DMS153 treated with DMSO at 0.1 percent for 48 hours (cell line): ENCODE results near the gene KCNJ10.
A peak's percentile ranks its signal among the peaks of the same experiment; 100 is the strongest.

ENCODE experiments used
- DNase-seq: peaks from one replicate; lab custom pipeline; 2025; ENCODE audit not compliant: unreplicated experiment; lab: John Stamatoyannopoulos, UW

Gene KCNJ10

DNA sequence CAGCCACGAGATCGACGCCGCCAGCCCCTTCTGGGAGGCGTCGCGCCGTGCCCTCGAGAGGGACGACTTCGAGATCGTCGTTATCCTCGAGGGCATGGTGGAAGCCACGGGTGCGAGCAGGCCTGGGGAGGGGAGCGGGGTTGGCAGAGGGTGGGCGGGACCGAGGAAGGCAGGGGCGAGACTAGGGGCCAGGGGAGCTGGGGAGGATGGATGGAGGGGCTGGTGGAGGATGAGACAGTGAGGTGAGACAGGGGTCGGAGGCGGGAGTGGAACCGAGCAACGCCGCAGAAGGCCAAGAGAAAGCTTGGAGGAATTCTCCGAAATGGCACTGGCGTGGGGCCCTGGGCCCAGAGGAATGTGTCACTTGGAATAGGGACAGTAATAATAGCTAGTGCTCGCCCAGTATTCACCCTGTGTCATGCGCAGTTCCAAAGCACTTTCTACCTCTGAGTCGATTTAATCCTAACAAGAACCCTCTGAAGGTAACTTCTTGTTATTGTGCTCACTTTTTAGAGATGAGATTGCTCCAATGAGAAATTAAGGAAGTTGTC, 14.9 kb upstream of the KCNJ10 start:
- no peak for DNase-seq

DNA sequence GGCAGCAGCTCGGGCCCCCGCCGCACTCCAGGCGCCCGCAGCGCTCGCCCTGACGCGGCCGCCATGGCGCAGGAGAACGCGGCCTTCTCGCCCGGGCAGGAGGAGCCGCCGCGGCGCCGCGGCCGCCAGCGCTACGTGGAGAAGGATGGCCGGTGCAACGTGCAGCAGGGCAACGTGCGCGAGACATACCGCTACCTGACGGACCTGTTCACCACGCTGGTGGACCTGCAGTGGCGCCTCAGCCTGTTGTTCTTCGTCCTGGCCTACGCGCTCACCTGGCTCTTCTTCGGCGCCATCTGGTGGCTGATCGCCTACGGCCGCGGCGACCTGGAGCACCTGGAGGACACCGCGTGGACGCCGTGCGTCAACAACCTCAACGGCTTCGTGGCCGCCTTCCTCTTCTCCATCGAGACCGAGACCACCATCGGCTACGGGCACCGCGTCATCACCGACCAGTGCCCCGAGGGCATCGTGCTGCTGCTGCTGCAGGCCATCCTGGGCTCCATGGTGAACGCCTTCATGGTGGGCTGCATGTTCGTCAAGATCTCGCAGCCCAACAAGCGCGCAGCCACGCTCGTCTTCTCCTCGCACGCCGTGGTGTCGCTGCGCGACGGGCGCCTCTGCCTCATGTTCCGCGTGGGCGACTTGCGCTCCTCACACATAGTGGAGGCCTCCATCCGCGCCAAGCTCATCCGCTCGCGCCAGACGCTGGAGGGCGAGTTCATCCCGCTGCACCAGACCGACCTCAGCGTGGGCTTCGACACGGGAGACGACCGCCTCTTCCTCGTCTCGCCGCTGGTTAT, 14.2 kb upstream of the KCNJ10 start:
- DNase-seq, result peak; percentile 77

GRCh38 chr1:160082926-160083325, 13.0 kb upstream of the KCNJ10 start:
- DNase-seq, result no peak

DNA sequence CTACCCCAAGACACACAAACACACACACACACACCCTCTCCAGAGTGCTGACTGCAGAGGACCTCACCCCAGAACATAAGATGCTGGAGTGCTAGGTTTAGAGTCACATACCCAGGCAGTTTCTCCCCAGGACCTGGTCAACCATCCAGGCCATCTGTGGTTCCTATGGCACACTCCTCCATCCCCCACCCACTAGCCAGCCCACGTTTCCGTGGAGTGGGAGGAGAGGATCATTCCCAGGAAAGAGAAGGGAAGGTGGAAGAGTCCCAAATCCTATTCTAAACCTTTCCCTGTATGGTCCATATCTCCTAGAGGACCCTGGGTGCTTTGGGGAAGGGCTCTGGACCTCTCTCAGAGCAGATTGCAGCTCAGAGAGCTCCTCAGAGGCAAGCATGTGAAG, 12.5 kb upstream of the KCNJ10 start:
- DNase-seq, result no peak

GRCh38 chr1:160081261-160081936, 11.4 kb upstream of the KCNJ10 start, which contains the start of gene KCNJ9:
TSS of gene KCNJ9 (plus strand) at chr1:160081538. CDS start at chr1:160084031, 2,493 bp downstream.
- DNase-seq, result no peak

GRCh38 chr1:160080381-160081100, 10.6 kb upstream of the KCNJ10 start:
- no peak for DNase-seq

DNA sequence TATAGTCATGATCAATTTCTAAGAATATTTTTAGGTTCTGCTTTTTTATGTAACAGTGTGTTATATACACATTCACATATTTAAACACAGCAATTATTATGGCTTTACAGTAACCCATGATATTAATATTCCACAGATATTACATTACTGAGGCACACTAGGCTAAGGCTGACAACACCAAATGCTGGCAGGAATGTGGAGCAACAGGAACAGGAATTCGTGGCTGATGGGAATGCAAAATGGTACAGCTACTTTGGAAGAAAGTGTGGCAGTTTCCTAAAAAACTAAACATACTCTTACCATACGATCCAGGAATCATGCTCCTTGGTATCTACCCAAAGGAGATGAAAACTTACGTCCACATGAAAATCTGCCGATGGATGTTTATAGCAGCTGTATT, 9.5 kb upstream of the KCNJ10 start:
- no peak for DNase-seq

GRCh38 chr1:160078512-160079195, 8.7 kb upstream of the KCNJ10 start:
- no peak for DNase-seq

GRCh38 chr1:160077486-160077885, 7.5 kb upstream of the KCNJ10 start:
- DNase-seq, result no peak

DNA sequence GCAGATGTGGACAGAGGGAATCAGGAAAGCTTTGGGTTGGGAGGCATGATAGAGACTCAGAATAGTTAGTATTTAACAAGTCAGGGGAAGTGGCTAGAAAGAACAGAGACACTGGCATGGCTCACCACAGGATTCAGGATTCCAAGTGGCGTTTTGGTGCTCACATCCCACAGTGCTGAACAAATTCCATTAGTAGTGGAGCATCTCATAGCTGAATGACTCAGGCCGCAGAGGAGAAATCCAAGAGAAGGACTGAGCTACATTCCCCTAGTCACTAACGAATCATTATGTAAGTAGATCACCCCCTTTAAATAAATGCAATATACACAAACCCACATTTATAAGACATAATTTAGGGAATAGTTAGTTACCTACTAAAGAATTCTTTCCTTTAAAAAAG, 6.3 kb upstream of the KCNJ10 start:
- no peak for DNase-seq

DNA sequence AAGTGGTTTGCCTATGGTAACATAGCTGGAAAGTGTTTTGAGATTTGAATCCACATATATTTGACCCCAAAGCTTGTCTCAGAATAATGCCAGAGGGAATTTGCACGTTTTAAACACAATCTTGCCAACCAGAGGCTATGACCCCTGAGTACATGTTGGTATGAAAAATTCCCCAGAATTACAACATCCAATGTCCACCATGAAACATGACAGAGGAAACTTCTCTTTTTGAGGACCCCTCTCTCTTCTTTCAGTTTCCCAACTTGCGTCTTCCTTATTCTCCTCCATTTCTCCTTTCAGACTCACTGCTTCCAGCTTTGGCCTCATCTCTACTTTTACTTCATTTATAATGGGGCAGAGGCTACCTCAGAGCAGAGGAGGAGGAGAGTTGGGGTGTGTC, 5.9 kb upstream of the KCNJ10 start:
- no peak for DNase-seq

DNA sequence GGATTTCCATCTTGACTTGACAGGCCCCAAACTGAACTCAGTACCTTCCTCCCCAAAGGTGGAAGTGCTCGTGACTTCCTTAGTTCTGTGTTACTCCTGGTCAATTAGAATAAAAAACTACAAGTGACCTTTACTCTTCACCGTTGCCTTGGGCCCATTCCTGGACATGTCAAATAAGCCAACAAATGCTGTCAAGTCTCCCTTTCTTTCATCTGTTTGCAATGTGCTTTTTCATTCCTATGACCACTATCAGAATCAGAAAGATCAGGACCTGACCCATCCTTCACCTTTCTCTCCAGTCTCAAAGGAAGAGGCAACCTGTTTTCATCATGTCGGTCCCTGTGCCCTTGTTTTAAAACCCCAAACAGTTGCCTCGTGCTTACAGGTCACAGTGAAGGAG, 4.9 kb upstream of the KCNJ10 start:
- no peak for DNase-seq

DNA sequence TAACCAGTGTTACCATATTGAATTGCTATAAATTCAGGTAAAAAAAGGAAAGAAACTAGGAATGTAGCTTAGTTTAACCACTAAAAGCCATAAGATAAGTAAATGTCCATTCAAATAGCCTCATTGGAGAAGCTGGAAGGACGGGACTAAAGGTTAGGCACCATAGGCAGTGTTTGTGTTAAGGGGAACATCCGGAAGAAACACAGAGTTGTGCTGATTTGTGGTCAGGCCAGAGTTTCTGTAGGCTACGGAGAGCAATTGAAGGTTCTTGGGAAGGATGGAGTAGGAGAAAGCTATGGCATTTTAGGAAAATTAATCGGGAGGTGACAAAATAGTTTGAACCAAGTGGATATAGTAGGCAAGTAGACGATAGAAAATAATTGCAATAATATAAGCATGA, 1.3 kb upstream of the KCNJ10 start:
- no peak for DNase-seq

DNA sequence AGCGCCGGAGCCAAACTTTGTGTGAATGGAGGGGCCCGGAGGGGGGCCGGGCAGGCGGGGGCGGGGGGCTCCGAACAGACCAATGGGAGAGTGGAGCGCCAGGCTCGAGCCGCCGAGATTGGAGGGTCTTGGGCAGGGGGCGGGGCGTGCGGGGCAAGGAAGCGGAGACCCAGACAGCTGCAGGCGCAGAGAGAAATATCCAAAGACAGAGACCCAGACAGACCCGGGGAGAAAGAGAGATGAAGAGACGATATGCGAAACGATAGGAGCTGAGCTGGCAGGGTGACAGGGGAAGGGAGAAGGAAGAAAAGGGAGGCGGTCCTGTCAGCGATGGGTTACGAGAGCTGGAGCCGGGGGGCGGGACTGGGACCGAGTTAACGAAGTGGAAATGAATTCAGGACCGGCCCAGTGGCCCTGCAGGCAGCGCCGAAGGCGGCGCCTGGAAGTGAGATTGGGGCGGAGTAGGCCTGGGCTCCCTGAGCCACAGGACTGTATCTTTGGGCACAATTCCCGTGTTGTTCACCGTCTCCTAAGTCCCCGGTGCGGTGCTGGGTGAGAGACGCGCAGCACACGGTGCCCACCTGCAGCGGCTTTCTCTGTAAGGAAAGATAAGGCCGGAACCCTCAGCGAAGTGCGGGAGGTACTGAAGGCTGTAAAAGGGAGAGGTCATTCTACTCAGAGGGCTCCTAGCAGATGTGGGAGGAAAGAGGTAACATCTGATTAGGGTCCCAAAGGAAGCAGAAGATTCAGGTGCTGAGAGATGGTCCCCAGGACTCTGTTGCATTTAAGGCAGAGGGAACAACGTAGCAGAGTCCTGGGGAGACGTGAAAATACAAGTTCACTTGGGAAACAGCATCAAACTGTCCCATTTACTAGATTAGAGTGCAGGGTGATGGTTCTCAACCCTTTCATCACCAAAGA, 543 bp upstream of the KCNJ10 start:
- no peak for DNase-seq

DNA sequence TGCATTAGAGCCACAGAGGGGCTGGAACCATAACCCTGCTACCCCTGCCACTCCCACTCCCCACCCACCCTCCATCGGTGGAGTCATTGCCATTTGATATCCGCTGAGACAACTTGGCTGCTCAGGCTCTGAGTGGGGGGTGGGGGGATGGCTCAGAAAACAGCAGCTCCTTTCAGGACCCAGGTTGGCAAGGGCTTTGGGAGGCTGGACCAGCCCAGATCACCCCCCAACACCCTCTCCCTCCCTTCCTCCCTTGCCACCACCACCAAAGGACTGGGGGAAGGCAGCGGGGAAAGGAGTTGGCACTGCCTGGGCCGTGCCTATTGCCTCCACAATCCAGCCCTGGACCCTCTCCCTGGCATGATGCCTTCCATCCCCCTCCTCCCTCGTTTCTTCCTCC, 1.7 kb downstream of the KCNJ10 start:
- DNase-seq, result no peak

DNA sequence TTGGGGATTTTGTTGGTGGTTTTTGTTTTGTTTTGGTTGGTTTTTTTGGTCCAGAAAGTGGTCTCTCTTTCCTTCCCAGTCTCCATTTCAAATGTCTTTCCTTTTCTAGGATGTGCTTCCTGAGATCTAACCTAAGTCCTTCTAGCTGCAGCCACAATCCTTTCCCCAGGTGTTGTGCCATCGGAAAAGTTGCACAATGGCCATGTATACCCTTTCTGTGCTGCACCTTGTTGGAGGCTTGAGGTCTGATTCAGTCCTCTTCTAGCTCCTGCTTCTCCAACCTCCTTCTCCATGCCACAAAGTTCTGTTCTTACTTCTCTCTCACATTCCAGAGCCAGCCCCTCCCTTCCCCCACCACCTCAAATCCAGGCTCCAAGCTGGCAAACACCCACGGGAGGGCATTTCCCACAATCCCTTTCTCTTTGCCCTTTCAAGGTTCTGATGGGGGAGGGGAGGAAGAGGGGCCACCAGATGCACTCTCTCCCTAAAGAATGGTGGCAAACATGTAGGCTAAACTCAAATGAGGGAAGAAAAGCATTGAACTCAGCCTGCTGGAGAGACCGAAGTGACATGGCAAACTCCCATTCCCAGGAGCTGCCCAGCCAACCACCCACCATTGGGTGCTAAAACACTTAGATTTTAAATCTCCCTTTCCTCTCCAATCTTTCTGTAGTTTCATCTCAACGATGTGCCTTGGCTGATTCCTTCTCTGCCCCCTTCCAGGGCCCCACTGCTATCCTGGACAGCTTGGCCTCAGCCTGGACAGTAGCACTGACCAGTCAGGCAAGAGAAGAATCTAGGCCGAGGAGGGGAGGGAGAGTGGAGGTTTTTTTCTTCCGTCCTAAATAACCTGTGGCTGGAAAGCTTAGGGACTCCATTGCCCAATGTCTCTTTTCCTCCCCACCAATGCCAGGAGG, 2.9 kb downstream of the KCNJ10 start:
- DNase-seq, result no peak

DNA sequence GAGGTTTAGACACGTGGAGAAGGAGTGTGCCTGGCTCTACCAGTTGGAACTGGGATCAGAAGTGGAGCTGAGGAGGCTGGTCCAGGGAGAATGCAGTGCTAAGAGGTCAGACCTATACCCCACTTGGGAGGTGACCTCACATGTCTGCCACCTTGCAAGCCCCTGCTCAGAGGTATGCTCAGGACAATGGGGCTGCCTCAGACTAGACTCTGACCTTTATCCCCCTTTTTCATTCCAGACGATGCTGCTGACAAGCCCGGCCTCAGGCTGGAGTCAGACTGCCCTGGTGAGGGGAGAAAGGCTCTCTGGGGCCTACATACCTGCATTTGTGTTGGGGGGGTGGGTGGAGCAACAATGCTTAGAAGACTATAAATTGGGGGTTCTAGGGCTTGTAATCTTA, 5.2 kb downstream of the KCNJ10 start:
- no peak for DNase-seq

- DNase-seq, result no peak
Observed at GRCh38 chr1:160064164-160064563, 5.8 kb downstream of the KCNJ10 start.

DNA sequence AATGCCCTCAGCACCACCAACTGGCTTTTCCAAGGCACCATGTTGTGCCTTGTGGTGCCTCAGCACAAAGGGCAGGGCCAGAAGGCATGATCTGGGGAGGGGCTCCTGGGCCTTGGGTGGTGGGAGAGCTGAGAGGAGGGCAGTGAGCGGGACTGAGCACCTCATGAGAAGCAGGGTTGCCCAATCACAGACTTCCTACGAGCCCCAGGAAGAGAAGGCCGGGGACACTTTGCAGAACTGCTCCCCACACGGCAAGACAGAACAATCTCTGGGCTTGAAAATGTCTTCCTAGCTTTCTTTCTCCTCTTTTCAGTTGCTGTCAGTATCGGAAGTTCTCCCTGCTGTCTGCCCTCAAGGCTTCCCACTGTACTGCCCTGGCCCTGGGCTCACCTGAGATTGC, 6.8 kb downstream of the KCNJ10 start:
- no peak for DNase-seq
